ENCODE results near the gene IGFALS.

The IGFALS gene

DNA sequence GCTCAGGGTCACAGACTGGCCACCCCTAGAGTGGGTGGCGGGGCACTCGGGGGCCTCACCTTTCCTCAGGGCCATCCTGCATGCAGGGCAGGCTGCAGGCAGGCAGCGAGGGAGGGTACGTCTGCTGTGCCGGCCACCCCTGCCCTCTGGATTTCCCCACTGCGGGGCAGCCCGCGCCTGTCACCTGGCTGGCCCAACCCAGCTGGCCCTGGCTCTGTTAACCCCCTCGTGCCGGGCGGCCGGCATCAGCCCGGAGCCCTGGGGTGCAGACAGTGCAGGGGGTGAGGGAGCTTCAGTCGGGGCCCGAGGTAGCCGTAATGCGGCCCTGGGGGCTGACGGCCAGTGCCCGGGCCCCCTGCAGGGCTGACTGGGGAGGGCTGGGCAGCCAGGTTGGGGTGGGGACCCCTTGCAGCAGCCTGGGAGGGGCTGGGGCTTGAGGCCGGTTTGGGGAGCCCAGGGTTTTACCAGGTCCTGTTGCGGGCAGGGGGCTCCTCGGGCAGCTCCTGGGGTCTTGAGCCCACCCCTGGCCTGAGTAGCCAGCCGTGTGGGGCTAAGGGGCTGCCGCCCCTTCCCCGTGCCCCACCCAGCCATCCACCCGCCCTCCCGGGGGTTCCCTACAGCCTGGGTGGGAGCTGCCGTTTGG, at the start of gene IGFALS:
TSS of gene IGFALS (minus strand) at position 128 of the 643 bp plus-strand sequence. CDS start at position 75, 53 bp downstream.
- DNase-seq: no peak
- no peaks in the 10 kb centered on the region for H3K27me3 Mint-ChIP-seq
- H3K9me3 Mint-ChIP-seq: peaks cover 5% of the 10 kb centered on the region

DNA sequence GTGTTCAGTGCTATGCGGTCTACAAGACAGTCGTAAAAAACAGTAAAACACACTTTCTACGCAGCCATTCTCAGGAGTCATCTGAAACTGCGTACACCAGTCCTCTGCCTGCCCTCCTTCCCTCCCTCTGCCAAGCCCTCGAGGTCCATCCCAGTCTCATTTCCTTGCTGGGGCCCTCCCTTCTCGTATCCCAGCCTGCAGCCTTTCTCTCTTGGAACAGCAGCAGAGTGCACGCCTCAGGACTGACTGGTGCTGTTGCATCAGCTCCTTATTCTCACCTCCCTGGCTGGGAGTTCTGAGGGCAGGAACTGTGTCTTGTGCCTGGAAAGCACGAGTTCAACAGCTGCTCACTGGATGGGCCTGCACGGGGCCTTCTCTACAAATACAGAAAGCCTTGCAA, 46.0 kb upstream of the IGFALS start:
- no peak for DNase-seq
- no peaks in the 10 kb centered on the region for H3K36me3 Mint-ChIP-seq (ENCODE audit: low read depth)
- H3K27ac Mint-ChIP-seq: no peak overlapping the region
- no peaks in the 10 kb centered on the region for H3K27me3 Mint-ChIP-seq
- no peak overlapping the region for H3K4me3 Mint-ChIP-seq
- no peaks in the 10 kb centered on the region for H3K4me1 Mint-ChIP-seq (ENCODE audit: low read depth)
- no peaks in the 10 kb centered on the region for H3K9me3 Mint-ChIP-seq

More for the DNA sequence above, at the start of gene IGFALS:
- Mint-ChIP-seq H3K4me1 (ENCODE audit: low read depth) (peaks cover 1% of the 10 kb centered on the region), H3K4me3 (no peak within 1 kb of the TSS), H3K27ac (no peak within 1 kb of the TSS), H3K36me3 (ENCODE audit: low read depth) (peaks cover 34% of the 10 kb centered on the region)

DNA sequence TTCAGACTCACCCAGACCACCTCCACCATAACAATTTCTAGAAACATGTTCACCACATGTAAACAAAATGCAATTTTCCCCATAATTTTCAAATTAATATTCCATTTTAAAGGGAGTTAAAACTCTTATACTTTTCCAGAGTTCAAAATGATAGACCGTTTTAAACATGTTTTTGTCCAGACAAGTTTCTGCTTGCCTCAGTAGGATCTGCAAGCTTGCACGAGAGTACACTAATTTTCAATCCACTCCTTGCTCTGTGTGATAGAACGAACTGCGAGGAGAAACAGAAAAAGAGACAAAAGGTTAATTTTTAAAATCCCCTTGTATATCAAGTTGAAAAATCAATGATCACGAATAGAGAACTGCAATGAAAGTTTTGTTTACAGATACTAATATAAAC, 40.6 kb upstream of the IGFALS start:
- Mint-ChIP-seq H3K27ac (no peak overlapping the region), H3K4me3 (no peak overlapping the region), H3K36me3 (ENCODE audit: low read depth) (peaks cover 28% of the 10 kb centered on the region), H3K9me3 (no peaks in the 10 kb centered on the region), H3K4me1 (ENCODE audit: low read depth) (peaks cover 18% of the 10 kb centered on the region), H3K27me3 (no peaks in the 10 kb centered on the region)
- DNase-seq: no peak

- H3K4me3 Mint-ChIP-seq: no peak overlapping the region
- no peaks in the 10 kb centered on the region for H3K27me3 Mint-ChIP-seq
- H3K9me3 Mint-ChIP-seq: no peaks in the 10 kb centered on the region
- DNase-seq: no peak
- H3K4me1 Mint-ChIP-seq (ENCODE audit: low read depth): peaks cover 28% of the 10 kb centered on the region
- H3K36me3 Mint-ChIP-seq (ENCODE audit: low read depth): peaks cover 33% of the 10 kb centered on the region
- H3K27ac Mint-ChIP-seq: peak overlapping the region; percentile 59
Measured at GRCh38 chr16:1832838-1833454, 39.4 kb upstream of the IGFALS start.

- Mint-ChIP-seq H3K9me3 (no peaks in the 10 kb centered on the region), H3K27ac (no peak overlapping the region), H3K4me3 (no peak overlapping the region), H3K36me3 (ENCODE audit: low read depth) (peaks cover 42% of the 10 kb centered on the region), H3K4me1 (ENCODE audit: low read depth) (peaks cover 33% of the 10 kb centered on the region), H3K27me3 (no peaks in the 10 kb centered on the region)
- DNase-seq: no peak
Measured at GRCh38 chr16:1831186-1832075, 37.9 kb upstream of the IGFALS start.

DNA sequence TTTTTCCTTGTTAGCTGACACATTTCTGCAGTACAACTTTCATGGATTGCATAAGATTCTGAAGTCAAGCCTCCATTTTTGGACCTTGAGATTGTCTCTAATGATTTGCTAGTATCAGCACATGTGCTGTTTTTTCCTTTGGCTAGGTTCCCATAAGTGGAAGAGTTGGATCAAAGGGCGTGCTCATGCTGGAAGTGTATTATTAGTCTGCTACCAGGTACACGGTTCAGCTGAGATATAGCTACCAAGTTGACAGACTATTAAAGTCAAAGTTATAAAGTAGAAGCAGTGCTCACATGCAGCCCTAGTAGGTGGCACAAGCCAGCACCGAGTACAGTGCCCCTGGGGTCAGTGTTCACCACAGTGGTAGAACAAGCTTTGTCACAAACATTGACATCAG, 36.7 kb upstream of the IGFALS start:
- H3K9me3 Mint-ChIP-seq: no peaks in the 10 kb centered on the region
- H3K4me1 Mint-ChIP-seq (ENCODE audit: low read depth): peaks cover 40% of the 10 kb centered on the region
- no peak for DNase-seq
- no peaks in the 10 kb centered on the region for H3K27me3 Mint-ChIP-seq
- peaks cover 42% of the 10 kb centered on the region for H3K36me3 Mint-ChIP-seq (ENCODE audit: low read depth)
- H3K4me3 Mint-ChIP-seq: no peak overlapping the region
- H3K27ac Mint-ChIP-seq: peak overlapping the region; percentile 11

DNA sequence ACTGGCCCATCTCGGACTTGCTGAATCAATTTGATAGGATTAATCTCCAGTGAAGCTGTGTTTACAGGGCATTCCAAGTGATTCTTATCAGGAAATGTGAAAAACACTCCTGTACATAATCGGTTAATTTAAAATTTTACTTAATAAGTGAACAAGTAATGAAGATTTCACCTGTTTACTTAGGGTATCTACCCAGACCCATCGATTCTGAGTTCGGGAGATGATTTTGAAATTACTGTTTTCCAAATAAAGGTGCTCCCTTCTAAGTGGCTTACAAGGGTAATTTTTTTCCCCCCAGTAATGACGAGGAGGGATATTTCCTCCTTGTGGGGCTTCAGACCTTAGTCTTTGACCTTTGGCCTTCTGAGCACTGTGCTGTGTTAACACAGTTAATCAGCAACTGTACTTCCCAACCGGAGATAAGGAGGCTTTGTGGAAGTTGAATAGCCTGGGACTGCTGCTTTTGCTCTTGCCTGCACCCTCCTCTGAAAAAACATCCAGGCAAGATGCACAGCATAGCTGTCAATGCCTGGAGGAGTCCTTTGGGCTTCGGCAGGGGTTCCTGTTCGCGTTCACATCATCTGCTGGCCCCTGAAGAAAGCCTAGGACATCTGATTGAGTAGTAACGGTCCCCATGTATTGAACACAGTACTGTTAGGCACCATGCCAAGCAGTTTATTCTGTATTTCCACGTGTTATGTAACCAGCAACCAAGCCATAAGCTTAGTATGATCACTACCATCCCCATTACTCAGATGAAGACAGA, 35.3 kb upstream of the IGFALS start:
- peak overlapping the region; percentile 97 for H3K4me3 Mint-ChIP-seq
- DNase-seq: no peak
- H3K27me3 Mint-ChIP-seq: no peaks in the 10 kb centered on the region
- no peaks in the 10 kb centered on the region for H3K9me3 Mint-ChIP-seq
- H3K4me1 Mint-ChIP-seq (ENCODE audit: low read depth): peaks cover 53% of the 10 kb centered on the region
- peaks cover 42% of the 10 kb centered on the region for H3K36me3 Mint-ChIP-seq (ENCODE audit: low read depth)
- peak overlapping the region; percentile 61 for H3K27ac Mint-ChIP-seq

DNA sequence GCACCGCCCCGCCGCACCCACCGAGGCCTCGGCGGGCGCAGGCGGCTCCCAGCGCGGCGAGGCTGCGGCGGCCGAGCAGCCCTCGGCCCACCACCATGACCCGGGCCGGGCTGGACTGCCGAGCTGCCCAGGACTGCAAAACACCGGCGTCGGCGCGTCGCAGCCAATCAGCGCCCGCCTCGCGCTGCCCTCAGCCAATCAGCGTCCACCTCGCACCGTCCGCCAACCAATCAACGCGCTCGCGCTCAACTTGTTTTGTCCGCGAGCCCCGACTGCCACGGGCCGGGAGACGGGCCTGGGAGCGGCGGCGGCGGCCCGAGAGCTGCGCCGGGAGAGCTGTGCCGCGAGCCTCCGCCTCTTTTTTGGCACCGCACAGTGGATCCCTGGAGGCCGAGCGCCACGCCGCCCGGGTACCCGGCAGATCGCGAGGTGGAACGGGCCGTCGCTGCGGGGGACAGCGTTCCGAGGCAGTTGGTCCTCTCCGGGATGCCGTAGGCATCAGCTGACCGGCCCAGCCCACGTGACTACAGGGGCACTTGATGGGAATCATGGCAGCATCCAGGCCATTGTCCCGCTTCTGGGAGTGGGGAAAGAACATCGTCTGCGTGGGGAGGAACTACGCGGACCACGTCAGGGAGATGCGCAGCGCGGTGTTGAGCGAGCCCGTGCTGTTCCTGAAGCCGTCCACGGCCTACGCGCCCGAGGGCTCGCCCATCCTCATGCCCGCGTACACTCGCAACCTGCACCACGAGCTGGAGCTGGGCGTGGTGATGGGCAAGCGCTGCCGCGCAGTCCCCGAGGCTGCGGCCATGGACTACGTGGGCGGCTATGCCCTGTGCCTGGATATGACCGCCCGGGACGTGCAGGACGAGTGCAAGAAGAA, 33.4 kb upstream of the IGFALS start, which contains the start of the genes FAHD1 and HAGH:
TSS of gene FAHD1 (plus strand) at position 516 of the 883 bp plus-strand sequence. CDS start at position 549, 33 bp downstream.
TSS of gene HAGH (minus strand) at position 135 of the 883 bp plus-strand sequence. CDS start at position 97, 38 bp downstream.
- Mint-ChIP-seq H3K4me3 (peak within 1 kb of the TSS; percentile 97), H3K4me1 (ENCODE audit: low read depth) (peaks cover 53% of the 10 kb centered on the region), H3K9me3 (no peaks in the 10 kb centered on the region), H3K36me3 (ENCODE audit: low read depth) (peaks cover 45% of the 10 kb centered on the region), H3K27me3 (no peaks in the 10 kb centered on the region), H3K27ac (peak within 1 kb of the TSS; percentile 96)
- peak; percentile 95 for DNase-seq

- H3K9me3 Mint-ChIP-seq: no peaks in the 10 kb centered on the region
- DNase-seq: no peak
- H3K4me1 Mint-ChIP-seq (ENCODE audit: low read depth): peaks cover 53% of the 10 kb centered on the region
Measured at GRCh38 chr16:1825864-1826690, 32.6 kb upstream of the IGFALS start.

DNA sequence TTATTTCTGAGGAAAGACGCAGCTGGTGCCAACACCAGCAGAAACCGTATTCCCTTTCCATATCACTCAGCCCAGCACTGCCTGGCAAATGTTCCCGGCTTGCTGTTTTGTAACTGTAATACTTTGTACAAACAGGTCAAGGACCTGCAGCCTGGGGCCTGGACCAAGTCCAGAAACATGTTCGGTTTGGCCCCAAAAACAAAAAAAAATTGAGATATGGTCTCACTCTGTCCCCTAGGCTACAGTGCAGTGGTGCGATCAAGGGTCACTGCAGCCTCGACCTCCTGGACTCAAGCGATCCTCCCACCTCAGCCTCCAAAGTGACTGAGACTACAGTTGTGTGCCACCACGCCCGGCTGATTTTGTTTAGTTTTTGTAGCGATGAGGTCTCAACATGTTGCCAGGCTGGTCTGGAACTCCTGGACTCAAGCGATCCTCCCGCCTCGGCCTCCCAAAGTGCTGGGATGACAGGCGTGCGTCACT, 31.9 kb upstream of the IGFALS start:
- Mint-ChIP-seq H3K4me3 (peak overlapping the region; percentile 81), H3K36me3 (ENCODE audit: low read depth) (peaks cover 44% of the 10 kb centered on the region), H3K27ac (peak overlapping the region; percentile 84), H3K4me1 (ENCODE audit: low read depth) (peaks cover 51% of the 10 kb centered on the region), H3K27me3 (no peaks in the 10 kb centered on the region), H3K9me3 (no peaks in the 10 kb centered on the region)
- DNase-seq: no peak

More at GRCh38 chr16:1825864-1826690, 32.6 kb upstream of the IGFALS start:
- Mint-ChIP-seq H3K27ac (peak overlapping the region; percentile 84), H3K36me3 (ENCODE audit: low read depth) (peaks cover 44% of the 10 kb centered on the region), H3K27me3 (no peaks in the 10 kb centered on the region), H3K4me3 (peak overlapping the region; percentile 81)

DNA sequence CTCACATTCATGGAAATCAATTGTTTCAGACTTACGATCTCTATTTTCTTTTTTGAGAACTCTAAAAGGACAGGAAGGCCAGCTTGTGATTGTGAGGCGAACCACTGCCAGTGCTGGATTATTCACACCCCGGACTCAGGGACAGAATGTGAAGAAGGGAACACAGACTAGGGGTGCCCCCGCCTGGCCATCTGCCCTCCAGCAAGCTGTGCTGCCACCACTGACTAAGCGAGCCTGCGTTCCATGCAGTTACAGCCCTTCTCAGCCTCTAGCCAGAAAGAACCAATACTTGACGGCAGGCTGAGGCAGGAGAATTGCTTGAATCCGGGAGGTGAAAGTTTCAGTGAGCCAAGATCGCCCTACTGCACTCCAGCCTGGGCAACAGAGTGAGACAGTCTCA, 30.3 kb upstream of the IGFALS start:
- no peak overlapping the region for H3K27ac Mint-ChIP-seq
- H3K36me3 Mint-ChIP-seq (ENCODE audit: low read depth): peaks cover 38% of the 10 kb centered on the region
- peaks cover 35% of the 10 kb centered on the region for H3K4me1 Mint-ChIP-seq (ENCODE audit: low read depth)
- no peak for DNase-seq
- H3K4me3 Mint-ChIP-seq: no peak overlapping the region
- no peaks in the 10 kb centered on the region for H3K27me3 Mint-ChIP-seq
- no peaks in the 10 kb centered on the region for H3K9me3 Mint-ChIP-seq

DNA sequence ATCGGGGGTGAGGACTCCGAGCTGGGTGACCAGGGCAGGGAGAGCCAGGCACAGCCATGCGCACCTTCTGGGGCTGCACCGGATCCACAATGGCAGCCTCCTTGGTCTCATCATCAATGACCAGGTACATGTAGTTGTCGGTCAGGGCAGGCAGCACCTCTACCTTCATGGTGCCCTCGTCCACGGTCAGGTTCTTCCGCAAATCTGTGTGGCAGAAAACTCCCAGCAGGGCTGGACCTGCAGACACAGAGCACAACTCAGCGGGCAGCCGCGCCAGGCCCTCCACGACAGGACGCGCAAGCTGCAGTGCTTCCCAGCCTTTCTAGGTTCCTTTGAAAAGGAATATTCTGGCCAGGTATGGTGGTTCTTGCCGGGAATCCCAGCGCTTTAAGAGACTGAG, 29.3 kb upstream of the IGFALS start:
- Mint-ChIP-seq H3K9me3 (no peaks in the 10 kb centered on the region), H3K4me1 (ENCODE audit: low read depth) (peaks cover 27% of the 10 kb centered on the region), H3K4me3 (no peak overlapping the region), H3K36me3 (ENCODE audit: low read depth) (peaks cover 40% of the 10 kb centered on the region), H3K27me3 (no peaks in the 10 kb centered on the region), H3K27ac (no peak overlapping the region)
- DNase-seq: no peak
